ENCODE results near the gene YKT6. TPM values are rescaled to one million over a fixed set of nuclear protein-coding genes. Genes with fewer than 3 reads are reported as not detected.

YKT6 gene
- total RNA-seq, 1 experiment from 2014 or later: 146 TPM

DNA sequence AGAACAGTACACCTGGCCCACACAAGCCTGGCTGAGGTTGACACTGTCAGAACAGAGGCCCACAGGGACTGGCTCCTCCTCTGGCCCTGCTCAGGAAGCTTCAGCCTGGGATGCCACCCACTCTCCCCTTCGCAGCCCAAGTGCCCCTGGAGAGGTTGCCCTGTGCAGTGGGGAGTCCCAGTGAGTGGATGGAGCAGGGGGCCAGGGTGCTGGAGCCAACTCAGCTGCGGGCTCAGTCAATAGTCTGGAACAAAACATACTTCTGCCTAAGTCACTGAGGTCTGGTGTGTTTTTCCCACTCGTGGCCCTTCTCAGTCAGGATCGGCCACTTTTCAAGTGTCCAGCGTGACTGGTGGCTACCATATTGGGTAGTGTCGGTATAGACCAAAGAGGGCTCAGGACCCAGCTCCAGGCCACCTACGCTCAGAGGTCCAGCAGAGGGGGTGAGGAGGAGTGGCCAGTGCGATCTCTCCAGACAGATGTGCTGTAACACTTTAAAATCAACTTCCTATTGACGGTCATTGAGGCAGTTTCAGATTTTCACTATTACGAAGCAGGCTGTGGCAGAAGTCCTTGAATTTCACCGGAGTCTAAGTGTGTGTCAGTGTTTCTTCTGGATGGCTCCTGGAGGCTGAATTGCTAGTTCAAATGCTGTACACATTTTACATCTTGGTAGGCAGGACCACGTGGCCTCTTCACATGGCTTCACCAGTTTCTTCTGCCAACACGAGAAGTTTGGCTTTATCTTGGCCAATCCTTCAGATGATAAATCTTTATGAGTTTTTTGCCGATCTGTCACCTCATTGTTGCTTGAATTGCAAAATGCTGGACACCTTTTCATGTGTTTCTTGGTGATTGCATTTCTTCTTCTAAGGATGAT is 10.5 kb upstream of the YKT6 start:
- Mint-ChIP-seq H3K4me1 (ENCODE audit: low read depth, unreplicated experiment) (peaks cover 1% of the 10 kb centered on the region), H3K36me3 (ENCODE audit: insufficient read depth, unreplicated experiment) (no peaks in the 10 kb centered on the region), H3K27ac (ENCODE audit: unreplicated experiment) (no peak overlapping the region), H3K4me3 (ENCODE audit: low read depth, unreplicated experiment) (no peak overlapping the region), H3K27me3 (ENCODE audit: unreplicated experiment) (peaks cover 71% of the 10 kb centered on the region), H3K9me3 (ENCODE audit: low read depth, unreplicated experiment) (no peaks in the 10 kb centered on the region)
- intact Hi-C loops (cut with micrococcal nuclease; ENCODE audit: unreplicated experiment): no loop called here
- no peak for DNase-seq
- CTCF ChIA-PET: no interaction called here
- no TSS peak for BruUV-seq (replicated peaks)
- TF ChIP-seq, protein P1, sequence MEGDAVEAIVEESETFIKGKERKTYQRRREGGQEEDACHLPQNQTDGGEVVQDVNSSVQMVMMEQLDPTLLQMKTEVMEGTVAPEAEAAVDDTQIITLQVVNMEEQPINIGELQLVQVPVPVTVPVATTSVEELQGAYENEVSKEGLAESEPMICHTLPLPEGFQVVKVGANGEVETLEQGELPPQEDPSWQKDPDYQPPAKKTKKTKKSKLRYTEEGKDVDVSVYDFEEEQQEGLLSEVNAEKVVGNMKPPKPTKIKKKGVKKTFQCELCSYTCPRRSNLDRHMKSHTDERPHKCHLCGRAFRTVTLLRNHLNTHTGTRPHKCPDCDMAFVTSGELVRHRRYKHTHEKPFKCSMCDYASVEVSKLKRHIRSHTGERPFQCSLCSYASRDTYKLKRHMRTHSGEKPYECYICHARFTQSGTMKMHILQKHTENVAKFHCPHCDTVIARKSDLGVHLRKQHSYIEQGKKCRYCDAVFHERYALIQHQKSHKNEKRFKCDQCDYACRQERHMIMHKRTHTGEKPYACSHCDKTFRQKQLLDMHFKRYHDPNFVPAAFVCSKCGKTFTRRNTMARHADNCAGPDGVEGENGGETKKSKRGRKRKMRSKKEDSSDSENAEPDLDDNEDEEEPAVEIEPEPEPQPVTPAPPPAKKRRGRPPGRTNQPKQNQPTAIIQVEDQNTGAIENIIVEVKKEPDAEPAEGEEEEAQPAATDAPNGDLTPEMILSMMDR (IDR thresholded peaks at IDR 0.05; ENCODE audit: unreplicated experiment): no peak

DNA sequence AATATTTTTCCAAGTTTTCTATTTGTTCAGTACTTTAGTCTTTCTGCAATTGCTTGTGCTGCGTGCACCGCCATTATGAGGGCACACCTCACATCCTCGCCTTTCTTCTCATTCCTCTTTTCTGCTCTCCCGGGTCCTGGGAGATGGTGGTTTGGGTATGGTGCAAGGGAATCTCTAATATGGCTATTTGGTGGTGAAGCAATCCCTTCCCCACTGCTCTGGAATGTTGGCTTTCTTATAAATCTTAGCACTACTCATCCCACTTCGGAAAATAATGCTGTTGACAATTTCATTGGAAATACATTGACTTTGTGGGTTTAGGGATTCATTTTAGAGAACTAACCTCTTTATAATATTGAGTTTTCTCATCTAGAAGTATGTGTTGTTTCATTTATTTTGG is 9.6 kb upstream of the YKT6 start:
- DNase-seq: no peak
- BruUV-seq (replicated peaks): no TSS peak
- H3K4me3 Mint-ChIP-seq (ENCODE audit: low read depth, unreplicated experiment): no peak overlapping the region
- no peaks in the 10 kb centered on the region for H3K9me3 Mint-ChIP-seq (ENCODE audit: low read depth, unreplicated experiment)
- CTCF ChIA-PET: no interaction called here
- intact Hi-C loops (cut with micrococcal nuclease; ENCODE audit: unreplicated experiment): no loop called here
- no peak overlapping the region for H3K27ac Mint-ChIP-seq (ENCODE audit: unreplicated experiment)
- peaks cover 66% of the 10 kb centered on the region for H3K27me3 Mint-ChIP-seq (ENCODE audit: unreplicated experiment)
- TF ChIP-seq, protein P1 (IDR thresholded peaks at IDR 0.05; ENCODE audit: unreplicated experiment): no peak
- no peaks in the 10 kb centered on the region for H3K4me1 Mint-ChIP-seq (ENCODE audit: low read depth, unreplicated experiment)
- no peaks in the 10 kb centered on the region for H3K36me3 Mint-ChIP-seq (ENCODE audit: insufficient read depth, unreplicated experiment)

DNA sequence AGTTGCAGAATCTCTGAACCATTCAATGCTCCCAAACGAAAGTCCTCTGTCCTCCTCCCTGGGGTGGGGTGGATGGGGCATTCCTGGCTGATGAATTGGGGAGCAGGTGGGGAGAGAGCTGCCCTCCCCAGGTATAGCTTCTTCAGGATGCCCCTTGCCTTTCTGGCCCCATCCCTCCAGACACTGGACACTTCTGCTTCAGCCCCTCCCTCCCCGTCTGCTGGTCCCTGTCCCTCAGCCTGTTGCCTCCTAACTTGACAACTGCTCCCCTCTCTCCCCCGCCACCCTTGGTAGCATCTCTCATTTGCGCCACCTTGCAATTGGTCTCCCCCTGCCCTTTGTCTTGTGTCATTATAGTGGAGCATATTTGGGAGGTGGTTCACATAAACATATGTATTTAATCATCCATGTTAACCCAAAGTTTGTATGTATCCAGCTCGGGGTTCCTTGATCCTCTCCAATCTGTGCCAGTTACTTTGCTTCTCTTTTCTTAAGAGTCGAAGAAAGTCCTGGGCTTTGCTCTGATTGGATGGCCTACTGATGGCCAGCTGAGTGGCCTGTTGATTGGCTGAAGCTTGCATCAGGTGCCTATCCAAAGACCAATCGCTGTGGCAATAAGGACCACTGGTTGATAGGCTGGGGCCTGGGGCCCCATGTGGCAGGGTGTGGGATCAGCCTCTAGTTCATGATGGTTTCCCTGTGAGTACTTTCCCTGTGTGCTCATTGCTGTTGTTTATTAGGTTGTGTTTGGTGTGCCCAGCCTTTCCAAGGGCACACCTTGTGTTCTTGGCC is 7.6 kb upstream of the YKT6 start:
- BruUV-seq (replicated peaks): no TSS peak

DNA sequence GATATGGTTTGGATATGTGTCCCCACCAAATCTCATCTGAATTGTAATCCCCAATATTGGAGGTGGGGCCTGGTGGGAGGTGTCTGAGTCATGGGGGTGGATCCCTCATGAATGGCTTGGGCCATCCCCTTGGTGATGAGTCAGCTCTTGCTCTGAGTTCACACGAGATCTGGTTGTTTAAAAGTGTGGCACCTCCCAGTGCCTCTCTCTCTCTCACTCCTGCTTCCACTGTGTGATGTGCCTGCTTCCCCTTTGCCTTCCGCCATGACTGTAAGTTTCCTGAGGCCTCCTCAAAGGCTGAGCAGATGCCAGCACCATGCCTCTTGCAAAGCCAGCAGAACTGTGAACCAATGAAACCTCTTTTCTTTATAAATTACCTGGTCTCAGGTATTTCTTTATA is 6.7 kb upstream of the YKT6 start:
- no TSS peak for BruUV-seq (replicated peaks)
- Mint-ChIP-seq H3K4me3 (ENCODE audit: low read depth, unreplicated experiment) (no peak overlapping the region), H3K4me1 (ENCODE audit: low read depth, unreplicated experiment) (no peaks in the 10 kb centered on the region), H3K9me3 (ENCODE audit: low read depth, unreplicated experiment) (no peaks in the 10 kb centered on the region), H3K27ac (ENCODE audit: unreplicated experiment) (no peak overlapping the region), H3K27me3 (ENCODE audit: unreplicated experiment) (peaks cover 61% of the 10 kb centered on the region), H3K36me3 (ENCODE audit: insufficient read depth, unreplicated experiment) (no peaks in the 10 kb centered on the region)
- CTCF ChIA-PET: no interaction called here
- DNase-seq: no peak
- intact Hi-C loops (cut with micrococcal nuclease; ENCODE audit: unreplicated experiment): no loop called here
- TF ChIP-seq, protein P1 (IDR thresholded peaks at IDR 0.05; ENCODE audit: unreplicated experiment): no peak

More for the DNA sequence above, 7.6 kb upstream of the YKT6 start:
- Mint-ChIP-seq H3K9me3 (ENCODE audit: low read depth, unreplicated experiment) (no peaks in the 10 kb centered on the region), H3K27me3 (ENCODE audit: unreplicated experiment) (peaks cover 66% of the 10 kb centered on the region), H3K27ac (ENCODE audit: unreplicated experiment) (no peak overlapping the region), H3K4me3 (ENCODE audit: low read depth, unreplicated experiment) (no peak overlapping the region), H3K4me1 (ENCODE audit: low read depth, unreplicated experiment) (no peaks in the 10 kb centered on the region), H3K36me3 (ENCODE audit: insufficient read depth, unreplicated experiment) (no peaks in the 10 kb centered on the region)
- intact Hi-C loops (cut with micrococcal nuclease; ENCODE audit: unreplicated experiment): no loop called here
- no peak for DNase-seq
- TF ChIP-seq, protein P1 (IDR thresholded peaks at IDR 0.05; ENCODE audit: unreplicated experiment): no peak
- CTCF ChIA-PET: no interaction called here
